Skin epidermis (tissue), 12 donors: ENCODE measurements around the gene BSN.

Experiments
- H3K27ac ChIP-seq, 21 experiments: fragments of 200-600 bp; sonication (generic) in 11 of 21; one replicate each; pipeline ENCODE4 v1.5.0; 2020; ENCODE audit warnings: mild to moderate bottlenecking in 3 of 21, inconsistent platforms in 2 of 21, moderate library complexity in 2 of 21
- H3K4me3 ChIP-seq, 7 experiments: fragments of 200-600 bp; sonication (generic) in 2 of 7; one replicate each; pipeline ENCODE4 v1.5.0; 2020; ENCODE audit warnings: inconsistent platforms in 2 of 7, mild to moderate bottlenecking in 2 of 7, moderate library complexity in 1 of 7

Gene BSN

GRCh38 chr3:49625071-49625470, 70.8 kb downstream of the BSN start:
- Histone ChIP-seq H3K27ac (no peak overlapping the region), H3K4me3 (no peak overlapping the region)

- no peak overlapping the region for H3K27ac ChIP-seq
- H3K4me3 ChIP-seq: no peak overlapping the region
Measured at GRCh38 chr3:49626101-49626581, 71.9 kb downstream of the BSN start.

GRCh38 chr3:49626796-49627195, 72.5 kb downstream of the BSN start:
- Histone ChIP-seq H3K4me3 (no peak overlapping the region), H3K27ac (no peak overlapping the region)

GRCh38 chr3:49627634-49628033, 73.4 kb downstream of the BSN start:
- Histone ChIP-seq H3K4me3 (no peak overlapping the region), H3K27ac (no peak overlapping the region)

- no peak overlapping the region for H3K4me3 ChIP-seq
- no peak overlapping the region for H3K27ac ChIP-seq
Measured at GRCh38 chr3:49628249-49628648, 74.0 kb downstream of the BSN start.

GRCh38 chr3:49629451-49629850, 75.2 kb downstream of the BSN start:
- H3K4me3 ChIP-seq: no peak overlapping the region

GRCh38 chr3:49629866-49630265, 75.6 kb downstream of the BSN start:
- H3K4me3 ChIP-seq: no peak overlapping the region
- H3K27ac ChIP-seq: no peak overlapping the region

More at GRCh38 chr3:49629451-49629850, 75.2 kb downstream of the BSN start:
- no peak overlapping the region for H3K27ac ChIP-seq

- no peak overlapping the region for H3K4me3 ChIP-seq
- H3K27ac ChIP-seq: no peak overlapping the region
Measured at GRCh38 chr3:49630784-49631183, 76.5 kb downstream of the BSN start.

- no peak overlapping the region for H3K4me3 ChIP-seq
- H3K27ac ChIP-seq: no peak overlapping the region
Measured at GRCh38 chr3:49634736-49635135, 80.5 kb downstream of the BSN start.

- Histone ChIP-seq H3K27ac (no peak overlapping the region), H3K4me3 (no peak overlapping the region)
Measured at GRCh38 chr3:49636883-49637609, 82.8 kb downstream of the BSN start.

- no peak overlapping the region for H3K27ac ChIP-seq
- H3K4me3 ChIP-seq: no peak overlapping the region
Measured at GRCh38 chr3:49638445-49638844, 84.2 kb downstream of the BSN start.

GRCh38 chr3:49639551-49639950, 85.3 kb downstream of the BSN start:
- no peak overlapping the region for H3K27ac ChIP-seq
- no peak overlapping the region for H3K4me3 ChIP-seq

GRCh38 chr3:49641292-49641691, 87.0 kb downstream of the BSN start:
- no peak overlapping the region for H3K27ac ChIP-seq
- H3K4me3 ChIP-seq: no peak overlapping the region

- Histone ChIP-seq H3K27ac (no peak overlapping the region), H3K4me3 (no peak overlapping the region)
Measured at GRCh38 chr3:49641921-49642707, 87.8 kb downstream of the BSN start.

- H3K4me3 ChIP-seq: no peak overlapping the region
- no peak overlapping the region for H3K27ac ChIP-seq
Measured at GRCh38 chr3:49642708-49643145, 88.5 kb downstream of the BSN start.

GRCh38 chr3:49644684-49645083, 90.4 kb downstream of the BSN start:
- Histone ChIP-seq H3K27ac (no peak overlapping the region), H3K4me3 (no peak overlapping the region)

- no peak overlapping the region for H3K4me3 ChIP-seq
- H3K27ac ChIP-seq: no peak overlapping the region
Measured at GRCh38 chr3:49646236-49646635, 92.0 kb downstream of the BSN start.

GRCh38 chr3:49647741-49648140, 93.5 kb downstream of the BSN start:
- H3K4me3 ChIP-seq: no peak overlapping the region
- no peak overlapping the region for H3K27ac ChIP-seq

- Histone ChIP-seq H3K4me3 (no peak overlapping the region), H3K27ac (no peak overlapping the region)
Measured at GRCh38 chr3:49648354-49649019, 94.2 kb downstream of the BSN start.

- Histone ChIP-seq H3K4me3 (no peak overlapping the region), H3K27ac (no peak overlapping the region)
Measured at GRCh38 chr3:49649576-49649975, 95.3 kb downstream of the BSN start.

- Histone ChIP-seq H3K27ac (no peak overlapping the region), H3K4me3 (no peak overlapping the region)
Measured at GRCh38 chr3:49650177-49650576, 95.9 kb downstream of the BSN start.
